Measurements from ENCODE around the gene LBH. TPM values are rescaled to one million over a fixed set of nuclear protein-coding genes. Genes with fewer than 3 reads are reported as not detected.

Gene LBH
- total RNA-seq, 1 donor from 2014 or later = 45.9 TPM

- no peak for DNase-seq
These were observed 4.7 kb downstream of the LBH start for GRCh38 chr2:30235859-30236535.

GRCh38 chr2:30236591-30237238 lies 5.4 kb downstream of the LBH start:
- no peak for DNase-seq

GRCh38 chr2:30237239-30237965 lies 6.1 kb downstream of the LBH start:
- no peak for DNase-seq

GRCh38 chr2:30237966-30238800 lies 6.8 kb downstream of the LBH start:
- no peak for DNase-seq

- DNase-seq = no peak
These were observed 8.1 kb downstream of the LBH start for GRCh38 chr2:30239308-30239985.

- DNase-seq = no peak
These were observed 8.8 kb downstream of the LBH start for GRCh38 chr2:30239986-30240752.

- no peak for DNase-seq
These were observed 11.9 kb downstream of the LBH start for GRCh38 chr2:30243231-30243630.

- DNase-seq = no peak
These were observed 14.0 kb downstream of the LBH start for GRCh38 chr2:30245364-30245763.

GRCh38 chr2:30248791-30249190 lies 17.5 kb downstream of the LBH start:
- no peak for DNase-seq

- DNase-seq = no peak
These were observed 18.0 kb downstream of the LBH start for GRCh38 chr2:30249354-30249753.

GRCh38 chr2:30250421-30250820 lies 19.1 kb downstream of the LBH start:
- DNase-seq = no peak

GRCh38 chr2:30252723-30253701 lies 21.7 kb downstream of the LBH start:
- DNase-seq = no peak

GRCh38 chr2:30253873-30254684 lies 22.7 kb downstream of the LBH start:
- no peak for DNase-seq

GRCh38 chr2:30254685-30255001 lies 23.3 kb downstream of the LBH start:
- DNase-seq = no peak

- DNase-seq = no peak
These were observed 23.7 kb downstream of the LBH start for GRCh38 chr2:30255026-30255425.

- no peak for DNase-seq
These were observed 24.4 kb downstream of the LBH start for GRCh38 chr2:30255466-30256408.

GRCh38 chr2:30257266-30258214 lies 26.2 kb downstream of the LBH start:
- no peak for DNase-seq

Measured in occipital lobe (tissue), 2 donors.